Endothelial cell of hepatic sinusoid (primary cell): ENCODE data around the gene MRPL58.
"Not testable (repeated sequence)": the region's sequence is repeated elsewhere in the genome, so short reads cannot be mapped to it uniquely, and the experiment has no call there.

Experiments used
- in situ Hi-C: cut with HindIII; loops from 2 replicates; pipeline ENCODE4 v1.10.0; 2017; ENCODE audit warnings: low sequenced_read_pairs

Gene MRPL58

GRCh38 chr17:75011401-75012095 is 922 bp upstream of the MRPL58 start:
- in situ Hi-C loops = no loop called here

GRCh38 chr17:75012096-75012345 is 449 bp upstream of the MRPL58 start:
- in situ Hi-C loops = no loop called here

GRCh38 chr17:75013092-75013559 is 656 bp downstream of the MRPL58 start:
- in situ Hi-C loops = no loop called here

GRCh38 chr17:75019146-75019545 is 6.7 kb downstream of the MRPL58 start:
- in situ Hi-C loops = loop anchor here (5.0 kb wide), 1 partner anchor 62 kb away; no protein-coding TSS in a partner anchor

GRCh38 chr17:75019710-75020109 is 7.2 kb downstream of the MRPL58 start:
- in situ Hi-C loops = loop anchor here (5.0 kb wide), 1 partner anchor 62 kb away; no protein-coding TSS in a partner anchor

GRCh38 chr17:75020331-75021110 is 8.1 kb downstream of the MRPL58 start:
- in situ Hi-C loops = no loop called here

GRCh38 chr17:75024686-75025397 is 12.4 kb downstream of the MRPL58 start:
- in situ Hi-C loops = no loop called here

- in situ Hi-C loops = not testable (repeated sequence)
Measured at GRCh38 chr17:75025398-75025734, 12.9 kb downstream of the MRPL58 start.

- in situ Hi-C loops = not testable (repeated sequence)
Measured at GRCh38 chr17:75026650-75027049, 14.2 kb downstream of the MRPL58 start.

GRCh38 chr17:75030161-75030560 is 17.7 kb downstream of the MRPL58 start:
- in situ Hi-C loops = no loop called here

GRCh38 chr17:75031972-75032719 is 19.7 kb downstream of the MRPL58 start:
- in situ Hi-C loops = no loop called here

- in situ Hi-C loops = no loop called here
Measured at GRCh38 chr17:75032720-75033280, 20.3 kb downstream of the MRPL58 start.

- in situ Hi-C loops = no loop called here
Measured at GRCh38 chr17:75033346-75034235, 21.1 kb downstream of the MRPL58 start.

GRCh38 chr17:75034236-75034908 is 21.9 kb downstream of the MRPL58 start:
- in situ Hi-C loops = no loop called here

- in situ Hi-C loops = no loop called here
Measured at GRCh38 chr17:75036643-75037268, 24.3 kb downstream of the MRPL58 start.

- in situ Hi-C loops = no loop called here
Measured at GRCh38 chr17:75039238-75039637, 26.8 kb downstream of the MRPL58 start.

- in situ Hi-C loops = loop anchor here (5.0 kb wide), 1 partner anchor 96 kb away; no protein-coding TSS in a partner anchor
Measured at GRCh38 chr17:75041656-75042280, 29.3 kb downstream of the MRPL58 start.

- in situ Hi-C loops = loop anchor here (5.0 kb wide), 1 partner anchor 94 kb away; no protein-coding TSS in a partner anchor
Measured at GRCh38 chr17:75043789-75044188, 31.3 kb downstream of the MRPL58 start.
